ENCODE measurements around the gene SPTLC3. TPM values are rescaled to one million over a fixed set of nuclear protein-coding genes. Genes with fewer than 3 reads are reported as not detected.
A peak's percentile ranks its signal among the peaks of the same experiment; 100 is the strongest.
"Not testable (repeated sequence)": the region's sequence is repeated elsewhere in the genome, so short reads cannot be mapped to it uniquely, and the experiment has no call there.

SPTLC3 gene
- polyA plus RNA-seq, 1 donor = 42.0 TPM

DNA sequence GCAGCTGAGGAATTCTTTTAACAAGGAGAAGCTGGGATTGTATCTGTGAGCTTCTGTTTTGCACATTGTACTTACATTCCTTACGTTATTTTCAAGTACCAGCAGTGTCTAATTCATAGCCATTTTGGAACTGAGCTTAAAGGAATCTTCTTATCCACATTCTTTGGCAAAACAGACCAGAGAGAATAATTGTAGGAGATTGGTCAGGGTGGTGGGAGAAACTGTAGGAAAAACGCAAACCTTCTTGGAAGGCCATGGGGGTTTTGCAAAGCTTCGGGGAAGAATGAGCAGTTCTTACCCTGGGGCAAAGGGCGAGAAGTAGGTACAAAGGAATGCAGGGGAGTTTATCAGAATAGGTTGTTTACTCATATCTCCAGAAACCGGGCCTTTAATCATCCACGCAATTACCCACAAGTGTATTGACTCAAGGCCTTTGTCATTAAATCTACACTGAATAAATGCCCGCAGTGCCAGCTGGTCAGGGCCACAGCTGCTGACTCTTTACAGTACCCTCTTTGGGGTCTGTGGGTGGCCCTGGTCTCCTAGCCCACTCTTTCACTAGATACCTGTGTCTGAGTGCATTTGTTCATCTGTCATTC is 39.6 kb upstream of the SPTLC3 start:
- no peaks in the 10 kb centered on the region for H3K36me3 ChIP-seq (ENCODE audit: control insufficient read depth, insufficient read depth, low read length)
- no peaks in the 10 kb centered on the region for H3K27me3 ChIP-seq (ENCODE audit: control insufficient read depth, insufficient read depth, low read length)
- no CpG with 5 or more reads among the region's 7 CpGs for WGBS (ENCODE audit: insufficient coverage, low lambda C conversion rate)
- H3K4me3 ChIP-seq (ENCODE audit: low read length) = no peak overlapping the region
- H3K9me3 ChIP-seq (ENCODE audit: control insufficient read depth, low read depth, low read length) = peaks cover 3% of the 10 kb centered on the region
- H3K27ac ChIP-seq (ENCODE audit: low read length) = no peak overlapping the region
- no peaks in the 10 kb centered on the region for H3K4me1 ChIP-seq (ENCODE audit: control insufficient read depth, insufficient read depth, low read length)
- no peak for DNase-seq

DNA sequence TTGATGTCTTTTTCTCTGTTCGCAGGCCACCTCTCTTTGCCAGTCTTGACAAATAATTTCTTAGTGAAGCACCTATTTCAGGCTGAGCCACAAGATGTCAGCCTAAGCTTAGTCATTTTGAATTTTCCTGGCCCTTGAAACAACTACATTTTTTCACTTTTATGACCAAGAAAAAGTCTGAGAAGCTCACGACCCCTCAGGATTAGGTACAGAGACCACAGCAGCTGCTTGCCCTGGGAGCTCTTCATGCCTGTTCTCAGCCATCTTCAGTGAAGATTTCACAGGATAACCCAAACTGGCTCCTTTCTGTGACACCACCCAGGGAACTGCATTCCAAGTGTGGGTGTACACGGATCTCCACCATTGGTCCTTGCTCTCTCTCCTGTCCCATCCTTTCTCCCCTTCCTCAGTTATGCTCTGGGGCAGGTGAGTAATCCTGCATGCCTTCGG is 38.4 kb upstream of the SPTLC3 start:
- Histone ChIP-seq H3K4me1 (ENCODE audit: control insufficient read depth, insufficient read depth, low read length) (no peaks in the 10 kb centered on the region), H3K4me3 (ENCODE audit: low read length) (no peak overlapping the region), H3K27ac (ENCODE audit: low read length) (no peak overlapping the region), H3K9me3 (ENCODE audit: control insufficient read depth, low read depth, low read length) (peaks cover 3% of the 10 kb centered on the region), H3K36me3 (ENCODE audit: control insufficient read depth, insufficient read depth, low read length) (no peaks in the 10 kb centered on the region), H3K27me3 (ENCODE audit: control insufficient read depth, insufficient read depth, low read length) (no peaks in the 10 kb centered on the region)
- WGBS (ENCODE audit: insufficient coverage, low lambda C conversion rate) = 80% methylated on average over 1 of the region's 4 CpGs
- peak; percentile 37 to 50 for DNase-seq

DNA sequence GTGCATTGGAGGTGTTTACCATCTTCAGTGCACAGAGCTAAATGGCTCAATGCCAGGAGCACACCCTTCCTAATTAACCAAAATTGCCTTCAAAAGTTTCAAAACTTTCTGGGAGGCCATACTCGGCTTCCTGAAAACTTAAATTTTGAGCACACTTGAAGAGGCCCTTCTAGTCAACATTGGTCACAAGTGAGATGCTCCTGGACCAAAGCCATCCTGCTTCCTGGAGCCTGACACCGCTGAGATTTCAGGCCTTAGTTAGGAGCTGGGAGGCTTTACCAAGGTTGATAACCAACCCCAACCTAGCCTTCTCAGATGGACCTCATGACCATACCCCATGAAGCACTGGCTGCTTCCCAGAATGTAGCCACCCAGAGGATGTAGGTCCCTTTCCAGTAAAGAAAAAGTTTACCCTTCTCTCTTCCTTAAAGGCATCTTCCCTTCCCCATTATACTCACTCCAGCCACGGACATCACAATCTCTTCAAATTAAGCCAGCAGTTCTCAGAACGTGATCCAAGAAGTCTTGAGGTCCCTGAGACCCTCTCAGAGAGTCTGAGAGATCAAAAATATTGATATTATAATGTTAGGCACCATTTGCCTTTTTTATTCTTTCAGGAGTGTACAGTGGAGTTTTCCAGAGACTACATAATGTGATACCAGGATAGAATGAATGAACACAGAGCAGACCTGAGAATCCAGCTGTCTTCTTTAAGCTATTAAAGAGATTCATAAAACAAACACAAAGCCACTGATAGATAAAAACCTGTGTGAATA is 32.8 kb upstream of the SPTLC3 start:
- H3K4me3 ChIP-seq (ENCODE audit: low read length) = no peak overlapping the region
- H3K27me3 ChIP-seq (ENCODE audit: control insufficient read depth, insufficient read depth, low read length) = no peaks in the 10 kb centered on the region
- H3K4me1 ChIP-seq (ENCODE audit: control insufficient read depth, insufficient read depth, low read length) = peaks cover 9% of the 10 kb centered on the region
- H3K9me3 ChIP-seq (ENCODE audit: control insufficient read depth, low read depth, low read length) = no peaks in the 10 kb centered on the region
- no CpG with 5 or more reads among the region's 4 CpGs for WGBS (ENCODE audit: insufficient coverage, low lambda C conversion rate)
- H3K36me3 ChIP-seq (ENCODE audit: control insufficient read depth, insufficient read depth, low read length) = no peaks in the 10 kb centered on the region
- H3K27ac ChIP-seq (ENCODE audit: low read length) = peak overlapping the region; percentile 63
- no peak for DNase-seq

DNA sequence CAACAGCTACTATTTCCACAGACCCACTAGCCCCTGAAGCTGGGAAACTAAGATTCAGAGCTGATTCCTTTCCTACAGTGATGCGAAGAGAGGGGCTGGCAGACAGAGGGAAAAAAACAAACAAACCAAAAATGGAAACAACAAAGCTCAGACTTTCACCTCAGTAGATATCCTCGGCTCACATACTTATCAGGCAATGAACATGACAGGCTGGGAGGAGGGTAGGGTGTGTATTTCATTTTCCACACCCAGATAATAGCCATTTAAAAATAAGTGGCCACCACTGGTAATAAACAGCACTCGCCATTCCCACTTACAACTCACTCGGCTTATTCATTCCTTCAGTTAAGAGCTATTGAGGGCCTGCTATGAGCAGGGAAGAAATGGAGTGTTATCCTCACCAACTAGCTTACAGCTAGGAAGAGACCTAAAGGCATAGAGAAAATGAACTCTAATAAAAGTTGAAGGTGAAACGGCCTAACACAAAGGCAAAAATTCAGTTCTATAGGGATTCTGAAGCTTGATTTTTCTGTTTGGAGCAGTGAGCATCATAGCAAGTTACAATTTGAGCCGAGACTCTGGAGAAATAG is 32.0 kb upstream of the SPTLC3 start:
- H3K4me1 ChIP-seq (ENCODE audit: control insufficient read depth, insufficient read depth, low read length) = peaks cover 9% of the 10 kb centered on the region
- H3K36me3 ChIP-seq (ENCODE audit: control insufficient read depth, insufficient read depth, low read length) = no peaks in the 10 kb centered on the region
- DNase-seq = peak in 1 of 2 donors; percentile 51
- H3K27ac ChIP-seq (ENCODE audit: low read length) = peak overlapping the region; percentile 63
- WGBS (ENCODE audit: insufficient coverage, low lambda C conversion rate) = 48% methylated on average over 3 of the region's 6 CpGs
- H3K9me3 ChIP-seq (ENCODE audit: control insufficient read depth, low read depth, low read length) = no peaks in the 10 kb centered on the region
- no peak overlapping the region for H3K4me3 ChIP-seq (ENCODE audit: low read length)
- no peaks in the 10 kb centered on the region for H3K27me3 ChIP-seq (ENCODE audit: control insufficient read depth, insufficient read depth, low read length)

DNA sequence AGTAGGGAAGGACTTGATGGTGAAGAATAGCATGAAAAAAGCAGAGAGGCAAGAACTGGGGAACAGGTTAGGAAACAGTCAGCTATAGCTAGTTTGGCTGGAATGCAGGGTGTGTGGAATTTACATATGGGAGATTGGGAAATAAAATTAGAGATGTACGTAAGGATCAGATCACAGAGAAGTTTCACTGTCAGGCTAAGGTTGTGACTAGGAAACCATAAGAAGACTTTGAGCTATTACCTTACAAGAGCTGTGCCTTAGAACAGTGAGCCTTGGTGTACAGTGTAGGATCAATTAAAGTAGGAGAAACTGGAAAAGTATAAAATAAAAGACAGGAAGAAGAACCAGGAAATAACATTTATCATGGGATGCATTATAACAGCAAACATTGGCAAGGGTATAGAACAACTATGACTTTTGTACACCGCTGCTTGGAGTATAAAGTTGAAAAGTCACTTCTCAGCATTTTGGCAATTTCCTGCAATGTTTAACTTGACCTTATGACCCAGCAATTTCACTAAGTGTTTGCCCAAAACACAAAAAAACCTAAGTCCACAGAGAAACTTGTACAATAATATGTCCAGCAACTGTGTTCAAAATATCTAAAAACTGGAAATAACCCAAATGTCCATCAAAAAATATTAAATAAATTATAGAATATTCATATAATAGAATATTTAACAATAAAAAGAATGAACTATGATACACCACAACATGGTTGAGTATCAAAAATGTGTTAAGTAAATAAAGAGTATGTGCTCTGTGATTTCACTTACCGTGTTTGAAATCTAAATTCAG is 31.2 kb upstream of the SPTLC3 start:
- 60% methylated on average over 1 of the region's 3 CpGs for WGBS (ENCODE audit: insufficient coverage, low lambda C conversion rate)

DNA sequence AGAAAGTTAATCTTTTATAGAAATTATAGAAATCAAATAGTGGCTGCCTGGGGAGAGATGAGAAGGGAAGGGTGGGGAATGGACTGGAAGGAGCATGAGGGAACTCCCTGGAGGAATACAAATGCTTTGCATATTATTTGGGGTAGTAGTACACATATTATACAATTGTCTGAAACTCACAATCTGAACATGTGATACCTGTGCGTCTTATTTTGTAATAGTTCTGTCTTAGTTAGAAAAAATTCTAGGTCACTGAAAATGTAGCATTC is 30.7 kb upstream of the SPTLC3 start:
- Histone ChIP-seq H3K9me3 (ENCODE audit: control insufficient read depth, low read depth, low read length) (no peaks in the 10 kb centered on the region), H3K4me1 (ENCODE audit: control insufficient read depth, insufficient read depth, low read length) (peaks cover 9% of the 10 kb centered on the region), H3K4me3 (ENCODE audit: low read length) (no peak overlapping the region), H3K27me3 (ENCODE audit: control insufficient read depth, insufficient read depth, low read length) (no peaks in the 10 kb centered on the region), H3K27ac (ENCODE audit: low read length) (peak overlapping the region; percentile 63), H3K36me3 (ENCODE audit: control insufficient read depth, insufficient read depth, low read length) (no peaks in the 10 kb centered on the region)
- WGBS (ENCODE audit: insufficient coverage, low lambda C conversion rate) = 75% methylated on average over 1 of the region's 1 CpG
- no peak for DNase-seq

More for the DNA sequence above, 31.2 kb upstream of the SPTLC3 start:
- no peaks in the 10 kb centered on the region for H3K9me3 ChIP-seq (ENCODE audit: control insufficient read depth, low read depth, low read length)
- DNase-seq = peak in 1 of 2 donors; percentile 59
- peaks cover 9% of the 10 kb centered on the region for H3K4me1 ChIP-seq (ENCODE audit: control insufficient read depth, insufficient read depth, low read length)
- H3K27ac ChIP-seq (ENCODE audit: low read length) = peak overlapping the region; percentile 63
- no peak overlapping the region for H3K4me3 ChIP-seq (ENCODE audit: low read length)
- no peaks in the 10 kb centered on the region for H3K27me3 ChIP-seq (ENCODE audit: control insufficient read depth, insufficient read depth, low read length)
- H3K36me3 ChIP-seq (ENCODE audit: control insufficient read depth, insufficient read depth, low read length) = no peaks in the 10 kb centered on the region

DNA sequence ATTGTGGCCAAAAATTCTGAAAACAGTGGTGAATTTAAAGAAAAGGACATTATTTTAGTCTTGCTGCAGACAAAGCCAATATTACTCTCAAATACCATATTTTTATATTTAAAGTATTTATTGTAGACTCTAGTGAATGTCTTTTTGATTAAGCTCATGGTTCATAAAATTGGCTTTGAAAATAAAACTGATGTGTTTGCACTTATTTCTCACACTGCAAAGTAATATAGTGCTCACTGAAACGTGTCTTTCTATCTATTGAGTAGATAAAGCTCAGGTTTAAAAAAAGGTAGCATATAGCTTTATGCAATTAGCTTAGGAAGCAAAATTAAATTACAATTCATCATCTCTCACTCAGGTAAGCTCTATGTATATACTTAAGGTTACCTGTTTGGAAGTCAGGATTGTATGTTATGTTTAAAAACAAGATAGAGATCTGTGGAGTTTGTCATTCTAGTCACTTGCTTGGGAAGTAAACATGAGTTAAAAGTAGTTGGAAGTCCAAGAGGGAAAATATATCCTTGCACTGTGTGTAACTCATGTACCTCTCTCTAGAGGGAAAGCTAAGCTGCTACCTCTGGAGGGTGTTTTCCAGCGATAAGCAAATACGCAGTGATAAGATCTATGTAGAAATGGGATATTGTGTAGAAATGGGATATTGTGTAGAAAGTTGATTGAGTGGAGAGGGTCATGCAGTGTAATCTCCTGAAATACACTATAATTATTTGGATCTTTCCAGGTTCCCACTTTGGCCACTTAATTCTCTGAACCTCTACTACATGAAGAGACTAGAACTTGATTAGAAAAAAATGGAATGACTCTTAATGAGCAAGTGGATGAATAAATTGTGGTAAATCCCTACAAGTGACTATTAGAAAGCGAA is 29.9 kb upstream of the SPTLC3 start:
- DNase-seq = no peak
- 100% methylated on average over 1 of the region's 4 CpGs for WGBS (ENCODE audit: insufficient coverage, low lambda C conversion rate)
- Histone ChIP-seq H3K4me3 (ENCODE audit: low read length) (no peak overlapping the region), H3K36me3 (ENCODE audit: control insufficient read depth, insufficient read depth, low read length) (no peaks in the 10 kb centered on the region), H3K27ac (ENCODE audit: low read length) (no peak overlapping the region), H3K4me1 (ENCODE audit: control insufficient read depth, insufficient read depth, low read length) (peaks cover 14% of the 10 kb centered on the region), H3K9me3 (ENCODE audit: control insufficient read depth, low read depth, low read length) (no peaks in the 10 kb centered on the region), H3K27me3 (ENCODE audit: control insufficient read depth, insufficient read depth, low read length) (no peaks in the 10 kb centered on the region)

DNA sequence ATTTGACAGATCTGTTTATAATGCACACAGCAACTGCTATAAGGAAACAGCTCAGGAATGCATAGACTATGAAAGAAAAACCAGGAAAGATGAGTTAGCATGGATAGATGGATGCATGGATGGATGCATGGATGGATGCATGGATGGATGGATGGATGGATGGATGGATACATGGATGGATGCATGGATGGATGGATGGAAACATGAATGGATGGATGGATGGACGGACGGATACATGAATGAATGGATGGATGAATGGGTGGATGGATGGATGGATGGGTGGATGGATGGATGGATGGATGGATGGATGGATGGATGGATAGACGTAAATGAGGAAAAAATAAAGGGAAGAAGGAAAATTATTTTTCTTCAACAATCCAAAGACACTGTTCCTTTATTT is 29.1 kb upstream of the SPTLC3 start:
- WGBS (ENCODE audit: insufficient coverage, low lambda C conversion rate) = 100% methylated on average over 3 of the region's 3 CpGs
- not testable (repeated sequence) for H3K36me3 ChIP-seq (ENCODE audit: control insufficient read depth, insufficient read depth, low read length); DNase-seq; H3K9me3 ChIP-seq (ENCODE audit: control insufficient read depth, low read depth, low read length); H3K4me3 ChIP-seq (ENCODE audit: low read length); H3K27me3 ChIP-seq (ENCODE audit: control insufficient read depth, insufficient read depth, low read length); H3K27ac ChIP-seq (ENCODE audit: low read length)
- H3K4me1 ChIP-seq (ENCODE audit: control insufficient read depth, insufficient read depth, low read length) = peaks cover 21% of the 10 kb centered on the region

DNA sequence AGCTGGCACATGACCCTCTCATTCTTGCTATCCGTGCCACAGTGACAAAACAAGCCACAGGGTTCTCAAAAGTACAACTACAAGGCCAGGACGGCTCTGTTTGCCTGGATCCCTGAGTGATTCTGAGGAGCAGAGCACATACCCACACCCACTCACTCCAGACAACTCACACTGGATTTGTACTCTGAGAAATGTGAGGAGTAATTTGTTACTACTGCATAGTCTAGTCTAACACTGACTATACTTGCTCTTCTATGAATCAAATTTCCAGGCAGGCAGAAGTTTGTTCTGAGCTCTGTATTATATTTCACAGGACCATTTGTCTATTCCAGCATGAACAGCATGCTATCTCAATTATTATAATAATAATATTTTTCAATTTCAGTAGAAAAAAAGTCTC is 26.7 kb upstream of the SPTLC3 start:
- WGBS (ENCODE audit: insufficient coverage, low lambda C conversion rate) = no CpG with 5 or more reads among the region's 2 CpGs
- Histone ChIP-seq H3K4me1 (ENCODE audit: control insufficient read depth, insufficient read depth, low read length) (peaks cover 27% of the 10 kb centered on the region), H3K27ac (ENCODE audit: low read length) (no peak overlapping the region), H3K27me3 (ENCODE audit: control insufficient read depth, insufficient read depth, low read length) (no peaks in the 10 kb centered on the region), H3K4me3 (ENCODE audit: low read length) (no peak overlapping the region), H3K9me3 (ENCODE audit: control insufficient read depth, low read depth, low read length) (no peaks in the 10 kb centered on the region), H3K36me3 (ENCODE audit: control insufficient read depth, insufficient read depth, low read length) (no peaks in the 10 kb centered on the region)
- peak in 1 of 2 donors; percentile 16 for DNase-seq

All from large intestine (tissue), 3 donors.